ENCODE data around the gene FSD1L.

DNA sequence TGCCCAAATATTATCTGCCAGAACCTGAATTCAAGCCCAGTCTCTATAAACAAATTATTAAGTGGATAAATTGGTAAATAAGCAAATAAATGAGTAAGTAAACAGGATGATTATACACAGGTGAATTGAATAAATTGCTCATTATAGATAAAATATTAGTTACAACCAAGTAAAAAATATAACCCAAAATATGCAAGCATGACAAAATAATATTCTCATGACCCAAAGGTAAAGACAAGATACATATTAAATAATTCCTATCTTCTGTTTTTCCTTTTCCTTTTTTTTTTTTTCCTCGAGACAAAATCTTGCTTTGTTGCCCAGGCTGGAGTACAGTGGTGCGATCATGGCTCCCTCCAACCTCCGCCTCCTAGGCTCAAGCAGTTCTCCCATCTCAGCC lies 21.2 kb upstream of the FSD1L start:
- no peak for TF ChIP-seq POLR2A (IDR thresholded peaks at IDR 0.05; ENCODE audit: low read depth, low read length)
- TF ChIP-seq TAF1 (IDR thresholded peaks at IDR 0.05; ENCODE audit: low read depth, low read length), result no peak
- no peak for TF ChIP-seq POLR2AphosphoS5 (IDR thresholded peaks at IDR 0.05; ENCODE audit: low read depth, low read length)
- TF ChIP-seq PAX5 (IDR thresholded peaks at IDR 0.05; ENCODE audit: insufficient read depth, low read length, severe bottlenecking), result no peak
